ENCODE measurements around the gene APMAP. TPM values are rescaled to one million over a fixed set of nuclear protein-coding genes. Genes with fewer than 3 reads are reported as not detected.
A peak's percentile ranks its signal among the peaks of the same experiment; 100 is the strongest.

APMAP gene
- polyA plus RNA-seq, 6 donors from 2014 or later = 41.4 to 71.6 (median 48.7) TPM

DNA sequence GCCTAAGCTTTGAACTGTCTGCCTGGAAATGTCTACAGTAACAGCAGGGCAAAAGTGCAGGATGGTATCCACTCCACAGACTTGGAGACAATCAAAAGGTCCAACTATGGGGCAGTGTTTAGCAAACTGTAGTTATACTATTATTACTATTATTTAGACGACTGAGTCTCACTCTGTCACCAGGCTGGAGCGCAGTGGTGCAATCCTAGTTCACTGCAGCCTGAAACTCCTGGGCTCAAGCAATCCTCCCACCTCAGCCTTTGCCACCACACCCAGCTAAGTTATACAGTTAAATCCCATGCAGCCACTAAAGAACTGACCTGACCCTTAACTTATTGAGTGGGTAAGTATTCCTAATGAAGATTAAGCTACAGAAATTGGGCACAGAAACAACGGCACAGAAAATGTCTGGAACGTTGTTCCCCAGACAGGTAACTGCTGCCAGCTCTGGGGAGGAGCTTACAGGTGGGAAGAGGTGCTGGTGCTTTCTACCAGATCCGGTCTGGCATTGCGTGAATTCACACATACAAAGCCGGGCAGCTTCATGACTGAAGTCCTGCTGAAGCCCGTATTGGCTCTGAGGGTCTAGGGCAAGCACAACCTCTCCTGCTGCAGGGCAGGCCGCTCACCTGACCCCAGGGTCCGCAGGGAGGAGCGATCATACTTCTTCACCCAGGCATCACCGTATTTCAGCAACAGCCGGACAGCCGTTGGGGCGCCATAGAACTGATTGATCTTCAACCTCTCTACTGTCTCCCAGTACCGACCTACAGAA lies 27.0 kb upstream of the APMAP start:
- H3K4me3 Mint-ChIP-seq = no peak overlapping the region
- no peaks in the 10 kb centered on the region for H3K9me3 Mint-ChIP-seq
- H3K27ac Mint-ChIP-seq = no peak overlapping the region
- DNase-seq (no peak), ATAC-seq (ENCODE audit: low read depth in 2 of 2) (no peak)
- peaks cover 16 to 21% (median 19%) of the 10 kb centered on the region in 3 donors for H3K4me1 Mint-ChIP-seq
- H3K36me3 Mint-ChIP-seq = peaks cover 8 to 13% of the 10 kb centered on the region in 2 donors
- H3K27me3 Mint-ChIP-seq = no peaks in the 10 kb centered on the region

GRCh38 chr20:25018841-25019240 lies 26.3 kb upstream of the APMAP start:
- no peak overlapping the region for H3K4me3 Mint-ChIP-seq
- DNase-seq (no peak), ATAC-seq (ENCODE audit: low read depth in 2 of 2) (no peak)
- peaks cover 7 to 13% of the 10 kb centered on the region in 2 donors for H3K36me3 Mint-ChIP-seq
- H3K4me1 Mint-ChIP-seq = peaks cover 9 to 15% (median 13%) of the 10 kb centered on the region in 3 donors
- no peaks in the 10 kb centered on the region for H3K9me3 Mint-ChIP-seq
- peak overlapping the region in 1 of 6 donors; percentile 81 for H3K27ac Mint-ChIP-seq
- H3K27me3 Mint-ChIP-seq = no peaks in the 10 kb centered on the region

- no peaks in the 10 kb centered on the region for H3K27me3 Mint-ChIP-seq
- DNase-seq (no peak), ATAC-seq (ENCODE audit: low read depth in 2 of 2) (no peak)
- no peak overlapping the region for H3K4me3 Mint-ChIP-seq
- H3K27ac Mint-ChIP-seq = peak overlapping the region in 1 of 6 donors; percentile 85
- peaks cover 5 to 10% (median 9%) of the 10 kb centered on the region in 3 donors for H3K4me1 Mint-ChIP-seq
- H3K9me3 Mint-ChIP-seq = no peaks in the 10 kb centered on the region
- peaks cover 3 to 13% of the 10 kb centered on the region in 2 donors for H3K36me3 Mint-ChIP-seq
Observed at GRCh38 chr20:25018425-25018824, 25.9 kb upstream of the APMAP start.

- DNase-seq (no peak), ATAC-seq (ENCODE audit: low read depth in 2 of 2) (no peak)
- peaks cover 5 to 8% (median 6%) of the 10 kb centered on the region in 3 donors for H3K4me1 Mint-ChIP-seq
- H3K27ac Mint-ChIP-seq = peak overlapping the region in 3 of 6 donors; percentile 30 to 67 (median 62)
- H3K36me3 Mint-ChIP-seq = peaks cover 0 to 13% of the 10 kb centered on the region in 2 donors
- no peaks in the 10 kb centered on the region for H3K27me3 Mint-ChIP-seq
- H3K4me3 Mint-ChIP-seq = no peak overlapping the region
- no peaks in the 10 kb centered on the region for H3K9me3 Mint-ChIP-seq
Observed at GRCh38 chr20:25017257-25017803, 24.8 kb upstream of the APMAP start.

- Mint-ChIP-seq H3K27me3 (no peaks in the 10 kb centered on the region), H3K4me3 (no peak overlapping the region), H3K27ac (no peak overlapping the region)
Observed at GRCh38 chr20:25016471-25016870, 23.9 kb upstream of the APMAP start.

DNA sequence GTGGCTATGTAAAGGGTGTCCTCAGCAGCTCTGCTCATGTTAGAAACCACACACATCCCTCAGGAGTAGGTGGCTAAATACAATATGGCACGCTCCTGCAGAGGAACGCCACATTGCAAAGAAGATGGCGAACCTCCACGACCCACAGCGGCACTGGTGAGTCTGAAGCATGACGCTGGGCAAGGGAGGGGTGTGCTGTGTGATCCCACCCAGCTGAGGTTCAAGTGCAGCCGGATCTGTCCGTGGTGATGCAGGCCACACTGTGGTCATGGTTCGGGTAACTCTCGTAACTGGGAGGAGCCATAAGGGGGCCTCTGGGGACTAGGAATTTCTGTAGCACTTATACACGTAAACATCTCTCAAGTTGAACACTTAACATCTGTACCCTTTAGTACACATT lies 23.4 kb upstream of the APMAP start:
- peaks cover 0 to 15% of the 10 kb centered on the region in 2 donors for H3K36me3 Mint-ChIP-seq
- DNase-seq (no peak), ATAC-seq (ENCODE audit: low read depth in 2 of 2) (no peak)
- H3K9me3 Mint-ChIP-seq = no peaks in the 10 kb centered on the region
- peaks cover 5 to 8% (median 6%) of the 10 kb centered on the region in 3 donors for H3K4me1 Mint-ChIP-seq
- no peaks in the 10 kb centered on the region for H3K27me3 Mint-ChIP-seq
- no peak overlapping the region for H3K4me3 Mint-ChIP-seq
- H3K27ac Mint-ChIP-seq = no peak overlapping the region

More at GRCh38 chr20:25016471-25016870, 23.9 kb upstream of the APMAP start:
- no peak for ATAC-seq (ENCODE audit: low read depth in 2 of 2)
- peaks cover 0 to 13% of the 10 kb centered on the region in 2 donors for H3K36me3 Mint-ChIP-seq
- no peak for DNase-seq
- peaks cover 5 to 8% (median 6%) of the 10 kb centered on the region in 3 donors for H3K4me1 Mint-ChIP-seq
- H3K9me3 Mint-ChIP-seq = no peaks in the 10 kb centered on the region

DNA sequence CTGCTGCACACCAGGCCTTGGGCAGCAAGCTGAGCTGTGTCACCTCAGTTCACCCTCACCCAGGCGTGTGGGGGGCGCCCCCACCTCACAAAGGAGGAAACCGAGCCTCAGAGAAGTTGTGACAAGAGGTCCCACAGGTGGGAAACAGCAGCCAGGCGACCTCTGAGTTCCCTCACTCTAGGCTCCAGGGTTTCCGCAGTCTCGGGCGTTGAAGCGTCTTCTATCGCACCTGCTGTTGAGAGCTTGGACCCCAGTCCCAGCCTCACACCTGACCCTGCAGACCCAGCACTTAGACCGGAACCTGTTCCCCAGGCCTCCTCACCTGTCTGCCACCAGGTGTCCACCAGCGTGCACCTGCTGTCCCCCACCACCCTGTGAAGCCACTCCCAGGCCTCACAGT lies 22.3 kb upstream of the APMAP start:
- H3K36me3 Mint-ChIP-seq = peaks cover 11 to 19% of the 10 kb centered on the region in 2 donors
- H3K9me3 Mint-ChIP-seq = no peaks in the 10 kb centered on the region
- peaks cover 0 to 6% (median 5%) of the 10 kb centered on the region in 3 donors for H3K4me1 Mint-ChIP-seq
- H3K4me3 Mint-ChIP-seq = no peak overlapping the region
- no peak for ATAC-seq (ENCODE audit: low read depth in 2 of 2)
- H3K27me3 Mint-ChIP-seq = no peaks in the 10 kb centered on the region
- DNase-seq = no peak
- H3K27ac Mint-ChIP-seq = peak overlapping the region in 1 of 6 donors; percentile 42

DNA sequence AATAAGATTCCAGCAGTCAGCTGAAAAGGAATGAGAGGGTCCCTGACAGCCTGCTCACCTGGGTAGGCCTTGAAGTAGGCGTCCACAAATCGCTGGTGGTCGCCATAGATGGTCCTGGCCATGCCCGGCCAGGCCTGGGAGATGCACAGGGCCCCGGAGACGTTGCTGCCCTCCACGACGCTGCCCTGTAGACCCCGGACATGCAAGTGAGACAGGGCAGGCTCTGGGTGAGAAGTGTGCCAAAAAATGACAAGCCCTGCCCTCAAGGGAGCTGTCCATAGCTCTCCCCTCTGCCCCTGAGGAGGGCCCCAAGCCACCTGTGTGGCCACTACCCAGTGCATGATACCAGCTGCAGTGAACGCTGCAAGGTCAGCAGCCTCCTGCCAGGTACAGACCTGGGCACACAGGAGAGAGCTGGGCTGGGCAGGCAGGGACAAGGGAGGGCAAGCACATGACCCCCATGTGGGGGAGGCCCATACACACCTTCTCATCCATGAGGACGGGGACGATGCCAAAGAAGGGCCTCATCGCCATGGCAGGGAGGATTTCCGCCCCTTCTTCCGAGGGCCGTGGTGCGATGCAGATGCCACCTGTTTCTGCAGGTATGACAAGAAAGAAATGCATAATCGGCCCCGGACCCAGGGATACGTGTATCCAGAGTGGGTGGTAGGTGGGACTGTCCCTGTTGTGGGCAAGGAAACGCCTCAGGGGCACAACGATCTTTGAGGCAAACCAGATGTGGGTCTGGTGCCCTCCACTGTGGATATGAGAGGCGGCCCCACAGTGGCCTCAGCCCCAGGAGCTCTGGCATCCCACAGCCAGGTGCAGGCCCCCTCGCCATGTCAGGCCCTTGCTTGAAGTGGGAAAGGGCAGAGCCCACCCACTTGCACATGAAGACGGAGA lies 21.2 kb upstream of the APMAP start:
- ATAC-seq (ENCODE audit: low read depth in 2 of 2) = no peak
- Mint-ChIP-seq H3K4me1 (peaks cover 0 to 6% (median 5%) of the 10 kb centered on the region in 3 donors), H3K27me3 (no peaks in the 10 kb centered on the region), H3K27ac (peak overlapping the region in 1 of 6 donors; percentile 49), H3K36me3 (peaks cover 14 to 19% of the 10 kb centered on the region in 2 donors), H3K4me3 (no peak overlapping the region), H3K9me3 (no peaks in the 10 kb centered on the region)
- no peak for DNase-seq

GRCh38 chr20:25012616-25013189 lies 20.2 kb upstream of the APMAP start:
- ATAC-seq (ENCODE audit: low read depth in 2 of 2) = no peak

DNA sequence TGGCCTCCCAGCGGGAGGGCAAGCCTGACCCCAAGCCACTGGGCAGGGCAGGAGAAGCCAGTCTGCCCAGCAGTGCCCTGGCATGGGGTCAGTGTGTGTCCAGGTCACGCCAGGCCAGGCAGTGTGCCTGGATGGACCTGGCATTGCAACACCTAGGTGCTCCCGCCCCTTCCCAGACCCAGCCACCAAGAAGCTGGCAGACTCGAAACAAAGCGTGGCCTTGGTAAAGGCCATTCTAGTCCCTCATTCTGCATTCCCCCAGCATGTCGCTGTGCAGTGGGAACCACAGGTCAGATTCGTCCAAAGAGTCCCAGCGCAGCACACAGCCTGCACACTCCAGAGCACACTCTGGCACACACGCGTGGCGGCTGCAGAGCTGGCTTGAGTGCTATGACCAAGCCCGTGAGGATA lies 19.3 kb upstream of the APMAP start:
- H3K27ac Mint-ChIP-seq = no peak overlapping the region
- DNase-seq (no peak), ATAC-seq (ENCODE audit: low read depth in 2 of 2) (no peak)
- peaks cover 0 to 5% (median 0%) of the 10 kb centered on the region in 3 donors for H3K4me1 Mint-ChIP-seq
- H3K36me3 Mint-ChIP-seq = peaks cover 14 to 27% of the 10 kb centered on the region in 2 donors
- H3K27me3 Mint-ChIP-seq = no peaks in the 10 kb centered on the region
- H3K4me3 Mint-ChIP-seq = no peak overlapping the region
- H3K9me3 Mint-ChIP-seq = no peaks in the 10 kb centered on the region

More at GRCh38 chr20:25012616-25013189, 20.2 kb upstream of the APMAP start:
- no peak overlapping the region for H3K27ac Mint-ChIP-seq
- peaks cover 0 to 5% (median 2%) of the 10 kb centered on the region in 3 donors for H3K4me1 Mint-ChIP-seq
- no peaks in the 10 kb centered on the region for H3K27me3 Mint-ChIP-seq
- no peaks in the 10 kb centered on the region for H3K9me3 Mint-ChIP-seq
- no peak overlapping the region for H3K4me3 Mint-ChIP-seq
- no peak for DNase-seq
- H3K36me3 Mint-ChIP-seq = peaks cover 14 to 20% of the 10 kb centered on the region in 2 donors

DNA sequence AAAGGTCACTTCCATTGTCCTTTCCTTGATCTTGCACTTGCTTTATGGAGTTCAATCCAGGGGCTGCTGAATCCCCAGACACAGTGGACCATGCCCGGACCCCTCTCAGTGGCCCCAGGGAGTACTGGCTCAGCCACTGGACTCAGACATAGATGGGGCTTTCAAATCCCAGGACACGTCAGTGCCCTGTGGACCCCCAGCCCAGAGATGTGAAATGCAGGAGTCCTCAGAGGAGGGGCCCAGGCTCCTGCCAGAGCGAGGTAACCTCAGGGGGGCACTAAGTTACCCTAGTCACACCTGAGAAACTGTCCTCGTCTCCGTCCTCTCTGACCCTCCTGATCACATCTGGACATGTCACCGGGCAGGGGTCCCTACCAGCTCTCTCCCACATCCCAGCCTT lies 18.7 kb upstream of the APMAP start:
- Mint-ChIP-seq H3K27ac (peak overlapping the region in 1 of 6 donors; percentile 14), H3K4me3 (no peak overlapping the region), H3K27me3 (no peaks in the 10 kb centered on the region), H3K9me3 (no peaks in the 10 kb centered on the region), H3K36me3 (peaks cover 17 to 31% of the 10 kb centered on the region in 2 donors), H3K4me1 (peaks cover 0 to 5% (median 0%) of the 10 kb centered on the region in 3 donors)
- DNase-seq = no peak
- no peak for ATAC-seq (ENCODE audit: low read depth in 2 of 2)

DNA sequence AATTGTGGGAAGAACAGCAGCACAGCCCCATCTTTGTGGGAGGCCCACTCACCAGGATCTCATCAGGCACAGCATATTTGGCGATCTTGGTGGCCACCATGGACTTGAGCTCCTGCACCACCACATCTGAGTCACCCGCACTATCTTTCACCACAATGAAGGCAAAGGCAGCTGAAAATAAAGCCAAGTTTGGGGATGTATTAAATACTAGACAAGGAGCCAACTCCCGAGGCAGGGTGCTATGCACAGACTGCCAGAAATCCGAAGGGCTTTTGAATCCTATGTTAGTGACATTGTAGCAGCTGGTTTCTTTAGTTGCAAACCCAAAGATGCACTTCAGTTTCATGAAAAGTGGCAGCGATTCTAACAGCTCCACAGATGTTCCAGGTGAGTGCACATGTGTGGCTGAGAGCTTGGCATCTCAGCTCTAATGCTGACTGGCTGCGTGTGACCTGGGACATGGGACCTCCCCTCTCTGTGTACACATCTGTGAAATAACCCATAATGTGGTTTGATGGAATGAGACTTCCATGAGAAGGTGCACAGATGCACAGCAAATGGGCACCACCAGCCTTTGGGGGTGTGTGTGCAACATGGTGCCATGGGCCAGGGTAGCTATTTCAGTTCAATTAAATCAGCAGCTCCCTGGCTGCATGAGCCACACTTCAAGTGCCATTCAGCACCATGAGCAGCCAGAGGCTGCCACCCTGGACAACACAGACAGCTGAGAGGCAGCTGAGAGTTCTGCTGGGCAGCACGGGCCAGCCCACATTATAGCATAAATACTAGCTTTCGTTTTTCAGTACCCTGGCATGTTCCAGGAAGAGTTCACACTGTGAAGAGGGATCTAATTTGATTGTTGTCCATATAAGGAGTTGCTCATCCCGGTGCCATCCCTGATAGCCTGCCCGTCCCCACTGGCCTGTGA lies 16.9 kb upstream of the APMAP start:
- Mint-ChIP-seq H3K36me3 (peaks cover 23 to 34% of the 10 kb centered on the region in 2 donors), H3K4me3 (no peak overlapping the region), H3K4me1 (peaks cover 0 to 5% (median 0%) of the 10 kb centered on the region in 3 donors), H3K27me3 (no peaks in the 10 kb centered on the region), H3K27ac (peak overlapping the region in 2 of 6 donors; percentile 39 to 45), H3K9me3 (no peaks in the 10 kb centered on the region)
- no peak for ATAC-seq (ENCODE audit: low read depth in 2 of 2)
- no peak for DNase-seq
